Ishikawa (cell line): ENCODE data around the gene C2orf92.

Experiments used
- CEBPB ChIP-seq: IDR thresholded peaks from 2 replicates; pipeline ENCODE4 v1.6.1; 2012
- CREB1 ChIP-seq: IDR thresholded peaks from 2 replicates; pipeline ENCODE4 v1.6.1; 2012; ENCODE audit warnings: low read depth
- EGR1 ChIP-seq: IDR thresholded peaks from 2 replicates; pipeline ENCODE4 v1.6.1; 2012
- EP300 ChIP-seq: IDR thresholded peaks from 2 replicates; pipeline ENCODE4 v1.6.1; 2012; ENCODE audit warnings: borderline replicate concordance
- FOXM1 ChIP-seq: IDR thresholded peaks from 2 replicates; pipeline ENCODE4 v1.6.1; 2012; ENCODE audit warnings: low read depth, borderline replicate concordance
- NFIC ChIP-seq: IDR thresholded peaks from 2 replicates; pipeline ENCODE4 v1.6.1; 2012
- RAD21 ChIP-seq: IDR thresholded peaks from 2 replicates; pipeline ENCODE4 v1.6.1; 2012; ENCODE audit warnings: low read depth
- TAF1 ChIP-seq: IDR thresholded peaks from 2 replicates; pipeline ENCODE4 v1.6.1; 2012; ENCODE audit warnings: low read depth, mild to moderate bottlenecking
- TCF12 ChIP-seq: IDR thresholded peaks from 2 replicates; pipeline ENCODE4 v1.6.1; 2012; ENCODE audit warnings: low read depth
- TEAD4 ChIP-seq: IDR thresholded peaks from 2 replicates; pipeline ENCODE4 v1.6.1; 2012
- YY1 ChIP-seq: IDR thresholded peaks from 2 replicates; pipeline ENCODE4 v1.6.1; 2012; ENCODE audit warnings: low read depth
- ZBTB7A ChIP-seq: IDR thresholded peaks from 2 replicates; pipeline ENCODE4 v1.6.1; 2012; ENCODE audit warnings: low read depth
- TF ChIP-seq, protein P1 (sequence below): IDR thresholded peaks from 2 replicates; pipeline ENCODE4 v1.6.1; 2012; ENCODE audit warnings: low read depth, mild to moderate bottlenecking
- TF ChIP-seq, protein P2 (sequence below): IDR thresholded peaks from 2 replicates; pipeline ENCODE4 v1.6.1; 2012
- TF ChIP-seq, protein P3 (sequence below): IDR thresholded peaks from 2 replicates; pipeline ENCODE4 v1.6.1; 2012

The C2orf92 gene

DNA sequence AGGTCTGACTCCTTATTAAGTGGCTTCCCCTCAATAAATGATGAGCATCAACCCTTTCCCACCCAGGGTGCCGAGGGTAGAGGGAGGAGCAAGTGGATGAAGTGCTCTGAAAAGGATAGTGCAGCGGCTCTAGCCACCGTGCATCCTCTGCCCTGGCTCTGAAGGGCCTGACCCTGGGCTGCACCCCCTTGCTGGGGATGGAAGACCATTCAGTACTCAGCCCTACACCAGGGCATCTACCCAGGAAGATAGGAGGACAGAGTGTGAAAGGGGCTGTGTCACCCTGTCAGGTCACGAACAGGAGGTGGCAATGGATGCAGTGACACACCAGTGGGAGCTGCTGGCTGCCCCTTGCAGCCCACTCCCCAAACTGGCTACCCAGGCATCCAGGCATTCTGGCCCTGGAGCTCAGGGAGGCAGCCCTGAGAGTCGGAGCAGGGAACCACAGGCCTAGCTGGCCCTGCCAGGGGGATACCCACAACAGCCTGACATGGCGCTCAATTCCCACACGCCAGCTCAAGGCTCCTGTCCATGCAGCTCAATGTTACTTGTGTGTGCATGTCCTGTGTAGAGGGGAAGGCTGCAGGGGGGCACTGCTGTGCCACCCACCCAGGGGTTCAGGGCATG, 13.3 kb upstream of the C2orf92 start:
- no peak for TF ChIP-seq RAD21
- no peak for TF ChIP-seq YY1
- no peak for TF ChIP-seq CREB1
- no peak for TF ChIP-seq CEBPB
- TF ChIP-seq TCF12, result no peak
- TF ChIP-seq, protein P1, sequence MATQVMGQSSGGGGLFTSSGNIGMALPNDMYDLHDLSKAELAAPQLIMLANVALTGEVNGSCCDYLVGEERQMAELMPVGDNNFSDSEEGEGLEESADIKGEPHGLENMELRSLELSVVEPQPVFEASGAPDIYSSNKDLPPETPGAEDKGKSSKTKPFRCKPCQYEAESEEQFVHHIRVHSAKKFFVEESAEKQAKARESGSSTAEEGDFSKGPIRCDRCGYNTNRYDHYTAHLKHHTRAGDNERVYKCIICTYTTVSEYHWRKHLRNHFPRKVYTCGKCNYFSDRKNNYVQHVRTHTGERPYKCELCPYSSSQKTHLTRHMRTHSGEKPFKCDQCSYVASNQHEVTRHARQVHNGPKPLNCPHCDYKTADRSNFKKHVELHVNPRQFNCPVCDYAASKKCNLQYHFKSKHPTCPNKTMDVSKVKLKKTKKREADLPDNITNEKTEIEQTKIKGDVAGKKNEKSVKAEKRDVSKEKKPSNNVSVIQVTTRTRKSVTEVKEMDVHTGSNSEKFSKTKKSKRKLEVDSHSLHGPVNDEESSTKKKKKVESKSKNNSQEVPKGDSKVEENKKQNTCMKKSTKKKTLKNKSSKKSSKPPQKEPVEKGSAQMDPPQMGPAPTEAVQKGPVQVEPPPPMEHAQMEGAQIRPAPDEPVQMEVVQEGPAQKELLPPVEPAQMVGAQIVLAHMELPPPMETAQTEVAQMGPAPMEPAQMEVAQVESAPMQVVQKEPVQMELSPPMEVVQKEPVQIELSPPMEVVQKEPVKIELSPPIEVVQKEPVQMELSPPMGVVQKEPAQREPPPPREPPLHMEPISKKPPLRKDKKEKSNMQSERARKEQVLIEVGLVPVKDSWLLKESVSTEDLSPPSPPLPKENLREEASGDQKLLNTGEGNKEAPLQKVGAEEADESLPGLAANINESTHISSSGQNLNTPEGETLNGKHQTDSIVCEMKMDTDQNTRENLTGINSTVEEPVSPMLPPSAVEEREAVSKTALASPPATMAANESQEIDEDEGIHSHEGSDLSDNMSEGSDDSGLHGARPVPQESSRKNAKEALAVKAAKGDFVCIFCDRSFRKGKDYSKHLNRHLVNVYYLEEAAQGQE, result no peak
- TF ChIP-seq EGR1, result no peak
- no peak for TF ChIP-seq EP300
- TF ChIP-seq FOXM1, result no peak
- no peak for TF ChIP-seq TEAD4
- TF ChIP-seq, protein P2, sequence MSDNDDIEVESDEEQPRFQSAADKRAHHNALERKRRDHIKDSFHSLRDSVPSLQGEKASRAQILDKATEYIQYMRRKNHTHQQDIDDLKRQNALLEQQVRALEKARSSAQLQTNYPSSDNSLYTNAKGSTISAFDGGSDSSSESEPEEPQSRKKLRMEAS, result no peak
- TF ChIP-seq TAF1, result no peak
- TF ChIP-seq, protein P3, sequence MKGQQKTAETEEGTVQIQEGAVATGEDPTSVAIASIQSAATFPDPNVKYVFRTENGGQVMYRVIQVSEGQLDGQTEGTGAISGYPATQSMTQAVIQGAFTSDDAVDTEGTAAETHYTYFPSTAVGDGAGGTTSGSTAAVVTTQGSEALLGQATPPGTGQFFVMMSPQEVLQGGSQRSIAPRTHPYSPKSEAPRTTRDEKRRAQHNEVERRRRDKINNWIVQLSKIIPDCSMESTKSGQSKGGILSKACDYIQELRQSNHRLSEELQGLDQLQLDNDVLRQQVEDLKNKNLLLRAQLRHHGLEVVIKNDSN, result no peak
- TF ChIP-seq NFIC, result no peak
- no peak for TF ChIP-seq ZBTB7A

DNA sequence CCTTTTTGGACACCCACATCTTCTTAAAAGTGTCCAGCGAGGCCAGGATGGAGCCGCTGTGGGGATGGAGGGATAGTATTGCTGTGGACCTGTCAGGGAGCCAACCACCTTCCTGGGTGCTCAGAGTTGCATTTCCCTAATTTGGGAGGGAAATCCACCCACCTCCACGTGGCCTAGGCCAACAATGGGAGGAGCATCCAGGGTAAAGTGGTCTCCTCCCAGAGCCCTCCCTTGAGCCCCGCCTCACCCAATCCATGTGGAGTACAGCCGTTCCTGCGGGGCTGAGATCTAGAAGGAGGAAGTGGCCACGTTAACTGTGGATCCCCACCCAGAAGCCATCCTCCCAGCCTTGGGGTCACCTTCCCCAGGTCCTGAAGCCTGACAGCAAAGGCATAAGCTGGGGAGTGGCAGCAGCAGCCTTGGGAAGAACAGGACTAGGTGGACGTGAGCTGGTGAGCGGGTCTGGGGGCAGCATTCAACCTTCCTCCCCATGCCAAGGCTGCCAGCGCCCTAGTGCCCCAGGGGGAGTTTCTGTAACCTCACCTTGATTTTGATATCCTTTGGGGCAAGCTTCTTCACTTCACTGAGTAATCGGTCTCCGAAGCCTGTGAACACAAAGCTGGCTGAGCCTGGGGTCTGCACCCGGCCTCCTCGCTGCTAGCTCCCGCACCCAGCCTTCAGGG, 12.5 kb upstream of the C2orf92 start:
- TF ChIP-seq CREB1 (no peak), TEAD4 (no peak)
- TF ChIP-seq, protein P2, result peak; percentile 67
- TF ChIP-seq, protein P3, result peak; percentile 56

DNA sequence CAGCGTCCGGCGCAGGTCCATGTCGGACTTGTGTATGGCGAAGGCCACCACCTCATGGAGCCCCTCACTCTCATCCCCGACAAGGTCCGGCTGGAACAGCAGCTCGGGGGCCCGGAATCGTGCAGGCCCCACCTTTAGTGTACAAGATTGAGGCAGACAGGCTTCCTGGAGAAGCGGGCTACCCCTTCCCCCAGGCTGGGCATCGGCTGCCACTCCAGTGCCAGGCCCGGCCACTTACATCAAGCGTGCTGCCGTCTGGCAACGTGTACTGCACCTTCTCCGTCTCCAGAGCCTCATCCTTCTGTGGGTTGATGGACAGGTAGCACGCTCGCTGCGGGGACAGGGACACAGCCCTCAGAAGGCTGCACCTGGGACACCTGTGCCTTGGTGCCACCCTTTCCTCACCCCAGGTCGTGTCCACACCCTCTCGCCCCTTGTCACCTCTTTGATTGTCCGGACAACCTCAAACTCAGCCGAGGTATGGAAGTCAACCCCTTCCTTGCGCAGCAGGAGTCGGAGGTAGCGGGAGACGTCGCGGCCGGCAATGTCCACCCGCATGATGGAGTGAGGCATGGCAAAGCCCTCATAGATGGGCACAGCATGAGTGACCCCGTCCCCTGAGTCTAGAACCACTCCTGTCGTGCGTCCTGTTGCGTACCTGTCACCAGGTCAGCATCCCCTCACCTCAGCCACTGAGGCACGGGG, 11.4 kb upstream of the C2orf92 start:
- TF ChIP-seq EGR1 (no peak), CREB1 (no peak), TEAD4 (no peak), YY1 (no peak), NFIC (no peak), FOXM1 (no peak), CEBPB (no peak), TCF12 (no peak), RAD21 (no peak), TAF1 (no peak), ZBTB7A (no peak), EP300 (no peak)
- TF ChIP-seq, protein P3, result no peak
- TF ChIP-seq, protein P2, result no peak
- TF ChIP-seq, protein P1, result no peak

DNA sequence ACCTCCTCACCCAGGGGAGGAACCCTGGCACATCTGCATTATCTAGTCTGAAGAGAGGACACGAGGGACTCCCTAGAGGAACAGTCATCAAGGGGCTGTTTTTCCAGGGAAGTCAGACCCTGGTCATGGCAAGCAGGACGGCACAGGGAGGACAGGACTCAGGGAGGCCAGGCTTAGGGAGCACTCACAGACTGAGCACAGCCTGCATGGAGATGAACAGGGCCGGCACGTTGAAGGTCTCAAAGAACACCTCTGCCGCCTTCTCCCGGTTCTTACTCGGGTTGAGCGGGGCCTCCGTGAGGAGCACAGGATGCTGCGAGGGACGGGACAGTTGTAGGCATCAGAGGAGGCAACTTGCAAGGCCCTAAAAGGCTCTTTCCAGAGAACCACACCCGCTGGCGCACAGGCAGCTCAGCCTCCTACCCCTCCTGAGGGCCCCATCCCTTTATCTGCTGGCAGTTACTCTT, 10.8 kb upstream of the C2orf92 start:
- TF ChIP-seq, protein P2, result no peak
- TF ChIP-seq, protein P3, result no peak
- no peak for TF ChIP-seq TCF12
- TF ChIP-seq CREB1, result no peak
- no peak for TF ChIP-seq FOXM1
- TF ChIP-seq YY1, result no peak
- TF ChIP-seq CEBPB, result no peak
- no peak for TF ChIP-seq TAF1
- no peak for TF ChIP-seq RAD21
- TF ChIP-seq ZBTB7A, result no peak
- TF ChIP-seq EP300, result no peak
- no peak for TF ChIP-seq TEAD4
- no peak for TF ChIP-seq EGR1
